OCI-LY3 (cell line): ENCODE results near the gene CFB.
"Not testable (repeated sequence)": the region's sequence is repeated elsewhere in the genome, so short reads cannot be mapped to it uniquely, and the experiment has no call there.

Experiments used
- EZH2phosphoT487 ChIP-seq: fragments of 200-600 bp; shearing (Covaris generic); IDR thresholded peaks from 2 replicates; pipeline ENCODE4 v1.6.1; 2018; ENCODE audit warnings: antibody characterized with exemption, mixed run types, low read depth
- TF ChIP-seq, protein P1 (sequence below): fragments of 200-600, 300-600 bp; sonication (generic); IDR thresholded peaks from 2 replicates; pipeline ENCODE4 v1.5.1; 2014; ENCODE audit warnings: antibody characterized with exemption, low read length, low read depth

DNA sequence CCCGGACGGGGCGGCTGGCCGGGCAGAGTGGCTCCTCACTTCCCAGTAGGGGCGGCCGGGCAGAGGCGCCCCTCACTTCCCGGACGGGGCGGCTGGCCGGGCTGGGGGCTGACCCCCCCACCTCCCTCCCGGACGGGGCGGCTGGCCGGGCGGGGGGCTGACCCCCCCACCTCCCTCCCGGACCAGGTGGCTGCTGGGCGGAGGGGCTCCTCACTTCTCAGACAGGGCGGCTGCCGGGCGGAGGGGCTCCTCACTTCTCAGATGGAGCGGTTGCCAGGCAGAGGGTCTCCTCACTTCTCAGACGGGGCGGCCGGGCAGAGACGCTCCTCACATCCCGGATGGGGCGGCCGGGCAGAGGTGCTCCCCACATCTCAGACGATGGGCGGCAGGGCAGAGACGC is 13.8 kb upstream of the CFB start:
- TF ChIP-seq, protein P1, sequence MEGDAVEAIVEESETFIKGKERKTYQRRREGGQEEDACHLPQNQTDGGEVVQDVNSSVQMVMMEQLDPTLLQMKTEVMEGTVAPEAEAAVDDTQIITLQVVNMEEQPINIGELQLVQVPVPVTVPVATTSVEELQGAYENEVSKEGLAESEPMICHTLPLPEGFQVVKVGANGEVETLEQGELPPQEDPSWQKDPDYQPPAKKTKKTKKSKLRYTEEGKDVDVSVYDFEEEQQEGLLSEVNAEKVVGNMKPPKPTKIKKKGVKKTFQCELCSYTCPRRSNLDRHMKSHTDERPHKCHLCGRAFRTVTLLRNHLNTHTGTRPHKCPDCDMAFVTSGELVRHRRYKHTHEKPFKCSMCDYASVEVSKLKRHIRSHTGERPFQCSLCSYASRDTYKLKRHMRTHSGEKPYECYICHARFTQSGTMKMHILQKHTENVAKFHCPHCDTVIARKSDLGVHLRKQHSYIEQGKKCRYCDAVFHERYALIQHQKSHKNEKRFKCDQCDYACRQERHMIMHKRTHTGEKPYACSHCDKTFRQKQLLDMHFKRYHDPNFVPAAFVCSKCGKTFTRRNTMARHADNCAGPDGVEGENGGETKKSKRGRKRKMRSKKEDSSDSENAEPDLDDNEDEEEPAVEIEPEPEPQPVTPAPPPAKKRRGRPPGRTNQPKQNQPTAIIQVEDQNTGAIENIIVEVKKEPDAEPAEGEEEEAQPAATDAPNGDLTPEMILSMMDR = not testable (repeated sequence)
- not testable (repeated sequence) for TF ChIP-seq EZH2phosphoT487
